ENCODE results near the gene MAP3K5.

- TF ChIP-seq CTCF (IDR thresholded peaks at IDR 0.05; ENCODE audit: low read length) (no peak), EZH2 (IDR thresholded peaks at IDR 0.05; ENCODE audit: borderline replicate concordance, low read length) (no peak)
These were observed 262.6 kb downstream of the MAP3K5 start for GRCh38 chr6:136529710-136530109.

Measured in OCI-LY1 (cell line).